Measurements from ENCODE around the gene PFAS. TPM values are rescaled to one million over a fixed set of nuclear protein-coding genes. Genes with fewer than 3 reads are reported as not detected.
"Not testable (repeated sequence)": the region's sequence is repeated elsewhere in the genome, so short reads cannot be mapped to it uniquely, and the experiment has no call there.

The PFAS gene
- total RNA-seq, 1 donor from 2014 or later, result 28.3 TPM

- intact Hi-C loops (cut with DNase I), result no loop called here
- ATAC-seq (no peak), DNase-seq (no peak)
- H3K4me1 ChIP-seq, result peaks cover 4% of the 10 kb centered on the region
- H3K4me3 ChIP-seq, result peak overlapping the region; percentile 74
- TF ChIP-seq CTCF (IDR thresholded peaks at IDR 0.05), result no peak
- no peaks in the 10 kb centered on the region for H3K27me3 ChIP-seq
- H3K9me3 ChIP-seq, result no peaks in the 10 kb centered on the region
- no peaks in the 10 kb centered on the region for H3K36me3 ChIP-seq
- peak overlapping the region; percentile 81 for H3K27ac ChIP-seq
These were observed 38.2 kb upstream of the PFAS start for GRCh38 chr17:8210761-8211458.

- no peaks in the 10 kb centered on the region for H3K9me3 ChIP-seq
- ATAC-seq (peak; percentile 45), DNase-seq (no peak)
- H3K27me3 ChIP-seq, result no peaks in the 10 kb centered on the region
- intact Hi-C loops (cut with DNase I), result no loop called here
- no peak overlapping the region for H3K27ac ChIP-seq
- TF ChIP-seq CTCF (IDR thresholded peaks at IDR 0.05), result no peak
- H3K4me1 ChIP-seq, result peaks cover 4% of the 10 kb centered on the region
- no peaks in the 10 kb centered on the region for H3K36me3 ChIP-seq
- no peak overlapping the region for H3K4me3 ChIP-seq
These were observed 36.5 kb upstream of the PFAS start for GRCh38 chr17:8212312-8213180.

GRCh38 chr17:8214000-8214399, 35.1 kb upstream of the PFAS start:
- ATAC-seq; H3K4me1 ChIP-seq; H3K9me3 ChIP-seq; H3K27me3 ChIP-seq; intact Hi-C loops (cut with DNase I); DNase-seq; H3K27ac ChIP-seq; H3K36me3 ChIP-seq; H3K4me3 ChIP-seq: not testable (repeated sequence)

DNA sequence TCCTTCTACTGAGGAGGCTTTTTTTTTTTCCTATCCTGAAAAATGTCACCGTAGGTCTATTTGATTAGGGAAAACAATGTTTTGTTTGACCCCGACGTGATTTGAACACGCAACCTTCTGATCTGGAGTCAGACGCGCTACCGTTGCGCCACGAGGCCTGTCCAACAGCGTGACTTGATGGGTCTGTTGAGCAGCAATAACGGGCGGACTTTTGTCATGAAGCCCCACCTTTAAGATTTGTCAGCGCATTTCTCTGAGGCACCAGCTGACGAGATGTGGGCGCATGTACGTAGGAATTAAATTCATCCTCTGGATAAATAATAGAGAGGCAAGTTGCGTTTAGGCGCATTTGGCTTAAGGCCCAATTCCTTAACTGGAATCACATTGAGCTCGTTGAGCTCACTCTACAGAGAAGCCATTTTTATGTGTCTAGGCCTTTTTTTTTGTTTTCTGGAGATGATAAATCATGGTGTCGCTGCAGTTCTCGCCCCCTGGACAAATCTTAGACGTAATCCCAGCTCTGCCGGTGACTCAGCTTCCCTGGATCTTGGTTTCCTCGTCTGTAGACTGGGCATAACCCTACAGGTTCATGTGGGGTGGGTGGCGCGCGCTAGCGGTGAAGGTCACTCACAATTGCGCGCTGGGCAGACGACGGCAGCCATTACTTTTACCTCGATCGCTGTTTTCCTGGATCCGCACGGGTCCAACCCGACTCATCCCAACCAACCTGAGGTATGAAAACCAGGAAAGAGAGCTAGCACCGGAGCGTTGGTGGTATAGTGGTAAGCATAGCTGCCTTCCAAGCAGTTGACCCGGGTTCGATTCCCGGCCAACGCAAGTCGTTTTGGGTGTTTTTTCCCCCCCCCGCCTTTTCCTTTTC, 28.1 kb upstream of the PFAS start:
- H3K27me3 ChIP-seq, result no peaks in the 10 kb centered on the region
- H3K9me3 ChIP-seq, result no peaks in the 10 kb centered on the region
- ATAC-seq, result peak; percentile 67
- intact Hi-C loops (cut with DNase I), result no loop called here
- DNase-seq, result peak; percentile 90
- no peak for TF ChIP-seq CTCF (IDR thresholded peaks at IDR 0.05)
- H3K36me3 ChIP-seq, result no peaks in the 10 kb centered on the region
- H3K4me3 ChIP-seq, result peak overlapping the region; percentile 69
- peak overlapping the region; percentile 96 for H3K27ac ChIP-seq
- H3K4me1 ChIP-seq, result peaks cover 20% of the 10 kb centered on the region

- H3K27me3 ChIP-seq, result no peaks in the 10 kb centered on the region
- ATAC-seq (peak; percentile 69), DNase-seq (peak; percentile 88)
- peak overlapping the region; percentile 69 for H3K4me3 ChIP-seq
- peaks cover 20% of the 10 kb centered on the region for H3K4me1 ChIP-seq
- H3K36me3 ChIP-seq, result no peaks in the 10 kb centered on the region
- no peak for TF ChIP-seq CTCF (IDR thresholded peaks at IDR 0.05)
- peak overlapping the region; percentile 96 for H3K27ac ChIP-seq
- intact Hi-C loops (cut with DNase I), result no loop called here
- no peaks in the 10 kb centered on the region for H3K9me3 ChIP-seq
These were observed 27.3 kb upstream of the PFAS start for GRCh38 chr17:8221663-8222379.

All from upper lobe of right lung (tissue), 1 donor.